Aorta (tissue), 5 donors: ENCODE results near the gene HRCT1. TPM values are rescaled to one million over a fixed set of nuclear protein-coding genes. Genes with fewer than 3 reads are reported as not detected.
"Not testable (repeated sequence)": the region's sequence is repeated elsewhere in the genome, so short reads cannot be mapped to it uniquely, and the experiment has no call there.

ENCODE experiments used
- ATAC-seq: fragments of 200-7000 bp; cut with Tn5 transposase; one replicate; pipeline ENCODE4 v1.9.1; 2022; ENCODE audit warnings: moderate library complexity; ENCODE audit not compliant: low FRiP score
- DNase-seq, 2 donors: peaks; one replicate each; pipeline ENCODE4 v3.0.0-alpha.2; 2020
- H3K27ac ChIP-seq, 2 donors: one replicate each; pipeline ENCODE4 v1.5.1; 2013; ENCODE audit warnings: low read length in 2 of 2, mild to moderate bottlenecking in 2 of 2, moderate library complexity in 2 of 2, control low read depth in 1 of 2, inconsistent platforms in 1 of 2, low read depth in 1 of 2
- H3K27me3 ChIP-seq, 2 donors: one replicate each; pipeline ENCODE4 v1.6.1; 2013; ENCODE audit warnings: control low read depth in 1 of 2, low read length in 1 of 2, mild to moderate bottlenecking in 1 of 2, moderate library complexity in 1 of 2; ENCODE audit not compliant: insufficient read depth in 2 of 2, control insufficient read depth in 1 of 2
- H3K36me3 ChIP-seq, 2 donors: one replicate each; pipeline ENCODE4 v1.6.1; 2013; ENCODE audit warnings: control low read depth in 1 of 2, low read length in 1 of 2, mild to moderate bottlenecking in 1 of 2; ENCODE audit not compliant: insufficient read depth in 2 of 2, control insufficient read depth in 1 of 2
- H3K4me1 ChIP-seq, 2 donors: one replicate each; pipeline ENCODE4 v1.6.1; 2013; ENCODE audit warnings: low read length in 2 of 2, control low read depth in 1 of 2, mild to moderate bottlenecking in 1 of 2, moderate library complexity in 1 of 2; ENCODE audit not compliant: insufficient read depth in 2 of 2, control insufficient read depth in 1 of 2
- H3K4me3 ChIP-seq, 2 donors: one replicate each; pipeline ENCODE4 v1.5.1; 2013; ENCODE audit warnings: low read length in 2 of 2, control low read depth in 1 of 2, mild to moderate bottlenecking in 1 of 2
- H3K9me3 ChIP-seq: one replicate; pipeline ENCODE4 v1.6.1; 2013; ENCODE audit warnings: mild to moderate bottlenecking, low read length; ENCODE audit not compliant: control insufficient read depth
- WGBS, 2 donors: extraction: QIAGEN DNeasy Blood & Tissue Kit; methylation state at CpG; one replicate each; pipeline ENCODE4 v1.1.7; 2013; 5-methylcytosine and 5-hydroxymethylcytosine counted together
- intact Hi-C, 2 donors: fragments of 100-400 bp; cut with DNase I; formaldehyde crosslinking; loops; one replicate each; pipeline versions ENCODE4 v1.14.2 to v1.15.0; 2022
- polyA plus RNA-seq, 2 donors: library from polyadenylated mRNA; stranded (reverse); fragments of 200-250 nt; gene quantifications; one replicate each; pipeline ENCODE4 v1.2.3, GENCODE V29; 2013
- total RNA-seq, 2 donors: library from RNA; stranded (reverse); fragmentation: NEBNext Ultra II Directional; extraction: Animal tissue kit (Norgen Biotek cat#: 25700); gene quantifications; one replicate each; pipeline ENCODE4 v1.2.1, GENCODE V29; 2021
- donor health status: healthy with polysubstance abuse.
- donor health status: Bipolar disorder and iron deficiency.
- donor health status: DM: no; HTN: no; CAD: no.
- donor health status: DM: no; HTN: no; CAD: no.
- donor health status: DM: yes; HTN: yes; CAD: no.

Gene HRCT1
- total and polyA plus RNA-seq, 4 donors: 14.2 to 25.7 (median 20.2) TPM

DNA sequence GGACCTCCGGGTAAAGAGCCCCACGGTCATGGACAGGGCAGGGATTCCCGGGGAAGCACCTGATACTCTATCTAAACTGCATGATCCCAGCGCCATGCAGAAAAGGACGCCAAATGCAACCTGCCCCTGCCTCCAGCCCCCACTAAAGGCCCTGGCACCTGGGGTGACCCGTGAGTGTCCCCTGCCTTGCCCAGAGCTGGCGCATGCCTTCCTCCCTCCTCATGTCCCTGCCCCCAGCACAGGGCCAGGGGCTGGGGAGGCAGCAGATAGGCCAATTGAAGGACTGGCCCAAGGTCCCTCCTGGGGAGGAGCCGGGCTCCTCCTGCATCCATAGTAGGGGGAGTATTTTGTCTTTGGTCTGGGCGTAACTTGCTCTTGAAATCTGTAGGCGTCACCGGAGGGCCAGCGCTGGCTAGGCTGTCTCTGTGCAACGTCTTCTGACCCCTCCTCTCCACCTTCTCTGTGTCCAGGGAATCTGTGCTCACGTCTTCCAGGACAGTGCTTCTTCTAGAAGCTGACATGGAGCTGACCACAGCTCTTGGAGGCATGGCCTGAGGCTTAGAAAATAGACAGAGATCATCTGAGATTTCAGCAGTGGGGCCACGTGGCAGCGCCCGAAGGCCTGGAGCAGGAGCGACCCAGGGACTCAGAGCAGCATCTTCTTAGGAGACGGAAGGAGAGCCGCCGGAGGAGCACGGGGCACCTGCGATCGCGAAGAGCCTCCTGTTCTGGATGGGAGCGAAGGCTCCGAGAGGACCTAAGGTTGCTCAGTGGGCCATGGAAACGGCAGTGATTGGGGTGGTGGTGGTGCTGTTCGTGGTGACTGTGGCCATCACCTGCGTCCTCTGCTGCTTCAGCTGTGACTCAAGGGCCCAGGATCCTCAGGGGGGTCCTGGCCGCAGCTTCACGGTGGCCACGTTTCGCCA, 3.9 kb downstream of the HRCT1 start:
- ATAC-seq (no peak), DNase-seq (no peak)
- peaks cover 0 to 12% of the 10 kb centered on the region in 2 donors for H3K4me1 ChIP-seq
- peak overlapping the region; percentile 88 to 95 for H3K27ac ChIP-seq
- H3K9me3 ChIP-seq: no peaks in the 10 kb centered on the region
- no peaks in the 10 kb centered on the region for H3K36me3 ChIP-seq
- no peak overlapping the region for H3K4me3 ChIP-seq
- no peaks in the 10 kb centered on the region for H3K27me3 ChIP-seq
- 93 to 94% methylated on average over 33 to 34 of the region's 34 CpGs for WGBS, 2 donors
- intact Hi-C loops: no loop called here

DNA sequence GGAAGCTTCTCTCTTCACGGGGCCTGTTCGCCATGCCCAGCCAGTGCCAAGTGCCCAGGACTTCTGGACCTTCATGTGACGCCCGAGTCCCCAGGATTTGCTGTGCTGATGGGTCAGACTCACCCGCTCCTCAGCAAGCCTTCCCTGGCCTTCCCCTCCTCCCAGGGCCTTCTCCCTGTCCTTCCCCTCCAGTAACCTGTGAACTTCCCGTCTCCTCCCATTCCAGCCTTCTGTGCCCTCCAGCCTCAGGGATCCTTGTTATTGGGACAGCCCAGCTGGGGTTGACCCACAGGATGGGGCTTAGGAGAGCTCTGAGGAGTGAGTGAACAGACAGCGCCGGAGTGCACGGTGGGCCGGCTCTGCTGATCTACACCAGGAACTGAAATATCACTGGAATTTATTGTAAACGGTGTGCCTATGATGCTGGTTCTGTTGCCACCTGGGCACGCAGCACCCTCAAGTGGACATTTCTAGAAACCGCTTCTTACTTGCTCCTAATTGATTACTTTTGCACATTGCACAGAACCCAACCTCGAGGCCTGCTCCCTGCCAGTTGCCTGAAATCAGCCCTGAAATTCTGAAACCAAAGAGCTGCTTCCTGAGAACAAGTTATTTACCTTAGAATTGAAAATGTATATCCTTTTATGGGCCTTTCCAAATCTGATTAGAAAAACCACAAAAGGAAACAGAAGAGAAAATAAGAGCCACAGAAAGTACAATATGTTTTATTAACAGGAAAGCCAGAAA, 4.8 kb downstream of the HRCT1 start:
- no peaks in the 10 kb centered on the region for H3K27me3 ChIP-seq
- H3K4me3 ChIP-seq: no peak overlapping the region
- DNase-seq (no peak), ATAC-seq (no peak)
- 76 to 80% methylated on average over 14 of the region's 14 CpGs for WGBS, 2 donors
- H3K36me3 ChIP-seq: no peaks in the 10 kb centered on the region
- peak overlapping the region; percentile 53 to 88 for H3K27ac ChIP-seq
- H3K9me3 ChIP-seq: no peaks in the 10 kb centered on the region
- intact Hi-C loops: no loop called here
- H3K4me1 ChIP-seq: peaks cover 0 to 12% of the 10 kb centered on the region in 2 donors

DNA sequence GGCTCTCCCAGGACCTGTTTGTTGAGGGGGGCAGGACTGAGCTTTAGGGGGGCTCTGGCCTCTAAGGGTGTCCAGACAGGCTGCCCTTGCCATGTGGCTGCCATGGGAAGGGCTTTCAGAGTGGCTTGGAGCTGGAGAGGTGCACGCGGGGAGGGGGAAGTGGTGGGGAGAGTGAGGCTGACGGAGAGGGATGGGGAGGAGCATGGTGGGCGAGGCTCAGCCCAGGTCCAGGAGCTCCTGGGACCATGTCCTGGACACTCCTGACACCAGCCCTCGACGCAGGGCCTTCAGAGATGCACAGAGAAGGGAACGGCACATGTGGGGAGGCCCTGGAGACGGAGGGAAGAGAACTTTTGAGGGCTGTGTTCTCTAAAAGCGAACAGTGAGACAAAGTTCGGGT, 5.7 kb downstream of the HRCT1 start:
- ATAC-seq (no peak), DNase-seq (no peak)
- intact Hi-C loops: no loop called here
- H3K9me3 ChIP-seq: no peaks in the 10 kb centered on the region
- no peaks in the 10 kb centered on the region for H3K27me3 ChIP-seq
- no peaks in the 10 kb centered on the region for H3K36me3 ChIP-seq
- peaks cover 0 to 12% of the 10 kb centered on the region in 2 donors for H3K4me1 ChIP-seq
- no peak overlapping the region for H3K4me3 ChIP-seq
- peak overlapping the region; percentile 11 to 26 for H3K27ac ChIP-seq
- WGBS, 2 donors: 76 to 85% methylated on average over 9 to 10 of the region's 10 CpGs

DNA sequence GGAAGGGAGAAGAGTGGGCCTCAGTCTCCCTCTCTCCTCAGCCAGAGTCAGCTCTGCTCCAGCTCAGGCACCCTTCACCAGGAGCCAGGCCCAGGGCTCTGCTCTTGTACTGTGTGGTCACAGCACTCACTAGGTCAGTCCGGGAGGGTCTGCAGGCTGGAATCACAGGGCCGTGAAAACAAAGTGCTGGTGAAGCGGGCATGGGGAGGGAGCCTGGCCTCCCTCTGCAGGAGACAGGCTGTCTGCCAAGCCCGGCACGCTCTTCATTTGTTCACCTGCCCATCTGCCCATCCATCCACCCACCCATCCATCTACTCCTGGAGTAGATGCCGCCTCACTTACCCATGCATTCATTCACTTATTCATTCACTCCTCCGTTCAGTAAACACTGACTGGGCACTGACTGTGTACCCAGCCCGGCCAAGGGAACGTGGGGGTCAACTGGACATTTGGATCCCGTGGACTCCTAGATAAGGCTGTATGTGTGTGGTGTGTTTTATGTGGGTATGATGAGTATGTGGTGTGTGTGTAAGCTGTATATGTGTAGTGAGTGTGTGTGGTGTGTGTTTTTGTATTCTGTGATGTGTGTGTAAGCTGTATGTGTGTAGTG, 6.9 kb downstream of the HRCT1 start:
- Histone ChIP-seq H3K27ac (no peak overlapping the region), H3K4me3 (no peak overlapping the region), H3K4me1 (peaks cover 0 to 12% of the 10 kb centered on the region in 2 donors), H3K27me3 (no peaks in the 10 kb centered on the region), H3K36me3 (no peaks in the 10 kb centered on the region), H3K9me3 (no peaks in the 10 kb centered on the region)
- intact Hi-C loops: no loop called here
- DNase-seq: no peak
- no peak for ATAC-seq
- 75 to 87% methylated on average over 10 of the region's 10 CpGs for WGBS, 2 donors

DNA sequence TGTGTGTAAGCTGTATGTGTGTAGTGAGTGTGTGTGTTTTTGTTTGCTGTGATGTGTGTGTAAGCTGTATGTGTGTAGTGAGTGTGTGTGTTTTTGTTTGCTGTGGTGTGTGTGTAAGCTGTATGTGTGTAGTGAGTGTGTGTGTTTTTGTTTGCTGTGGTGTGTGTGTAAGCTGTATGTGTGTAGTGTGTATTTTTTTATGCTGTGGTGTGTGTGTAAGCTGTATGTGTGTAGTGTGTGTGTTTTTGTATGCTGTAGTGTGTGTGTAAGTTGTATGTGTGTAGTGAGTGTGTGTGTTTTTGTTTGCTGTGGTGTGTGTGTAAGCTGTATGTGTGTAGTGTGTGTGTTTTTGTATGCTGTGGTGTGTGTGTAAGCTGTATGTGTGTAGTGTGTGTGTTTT, 7.4 kb downstream of the HRCT1 start:
- ATAC-seq, intact Hi-C loops, H3K27ac ChIP-seq, H3K4me1 ChIP-seq, H3K36me3 ChIP-seq, H3K4me3 ChIP-seq, DNase-seq, H3K27me3 ChIP-seq, H3K9me3 ChIP-seq: not testable (repeated sequence)

DNA sequence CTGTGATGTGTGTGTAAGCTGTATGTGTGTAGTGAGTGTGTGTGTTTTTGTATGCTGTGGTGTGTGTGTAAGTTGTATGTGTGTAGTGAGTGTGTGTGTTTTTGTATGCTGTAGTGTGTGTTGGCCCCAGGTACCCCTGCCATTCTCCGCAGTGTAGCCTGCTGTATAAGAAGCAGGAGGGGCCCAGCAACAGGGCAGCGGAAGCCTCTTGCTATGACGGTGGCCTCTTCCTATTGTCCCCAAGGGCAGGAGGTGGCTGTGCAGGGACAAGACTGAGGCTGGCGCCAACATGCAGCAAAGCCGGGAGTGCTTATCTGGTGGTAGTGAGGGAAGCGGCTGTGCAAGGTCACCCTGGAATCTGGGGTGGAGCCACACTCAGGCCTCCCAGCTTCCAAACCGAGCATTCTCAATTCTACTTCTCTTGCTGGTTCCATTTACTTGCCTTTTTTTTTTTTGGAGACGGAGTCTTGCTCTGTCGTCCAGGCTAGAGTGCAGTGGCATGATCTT, 8.4 kb downstream of the HRCT1 start:
- Histone ChIP-seq H3K36me3 (no peaks in the 10 kb centered on the region), H3K4me1 (peaks cover 1 to 3% of the 10 kb centered on the region in 2 donors), H3K27ac (peak overlapping the region in 1 of 2 donors; percentile 84), H3K27me3 (no peaks in the 10 kb centered on the region), H3K9me3 (no peaks in the 10 kb centered on the region), H3K4me3 (no peak overlapping the region)
- WGBS, 2 donors: 20 to 23% methylated on average over 9 of the region's 9 CpGs
- peak; percentile 73 to 79 for DNase-seq
- ATAC-seq: peak; percentile 34
- intact Hi-C loops: no loop called here

DNA sequence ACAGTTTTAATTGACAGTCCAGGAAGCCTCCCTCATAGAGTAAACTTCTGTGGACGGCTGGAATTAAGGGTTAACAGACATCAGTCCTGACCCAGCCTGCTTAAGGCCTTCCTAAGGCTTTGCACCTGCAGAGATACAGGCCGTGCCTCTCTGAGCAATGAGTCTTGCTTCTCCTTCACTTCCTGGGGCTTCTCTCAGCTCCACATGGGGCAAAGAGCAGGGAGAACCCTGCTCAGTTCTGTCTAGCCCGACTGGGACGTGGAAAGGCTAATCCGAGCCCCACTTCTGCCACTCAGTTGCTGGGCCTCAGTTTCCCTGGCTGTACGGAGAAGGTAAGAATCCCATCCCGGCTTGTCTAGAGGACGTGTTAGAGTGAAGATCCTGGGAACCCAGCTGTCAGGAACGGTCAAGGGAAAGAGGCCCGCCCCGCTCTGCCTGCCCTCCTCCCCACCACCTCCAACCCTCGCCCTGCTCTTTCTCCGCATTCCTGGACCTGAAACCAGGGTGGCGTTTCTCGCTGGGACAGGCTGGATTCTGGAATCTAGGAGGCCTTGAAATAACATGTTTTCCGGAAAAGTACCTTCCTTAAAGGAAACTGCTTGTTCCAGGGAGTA, 9.8 kb downstream of the HRCT1 start:
- peaks cover 0 to 3% of the 10 kb centered on the region in 2 donors for H3K4me1 ChIP-seq
- no peak for ATAC-seq
- WGBS, 2 donors: 80 to 83% methylated on average over 16 of the region's 16 CpGs
- H3K27me3 ChIP-seq: no peaks in the 10 kb centered on the region
- H3K36me3 ChIP-seq: no peaks in the 10 kb centered on the region
- DNase-seq: no peak
- H3K9me3 ChIP-seq: no peaks in the 10 kb centered on the region
- H3K4me3 ChIP-seq: no peak overlapping the region
- peak overlapping the region in 1 of 2 donors; percentile 39 for H3K27ac ChIP-seq
- intact Hi-C loops: no loop called here

DNA sequence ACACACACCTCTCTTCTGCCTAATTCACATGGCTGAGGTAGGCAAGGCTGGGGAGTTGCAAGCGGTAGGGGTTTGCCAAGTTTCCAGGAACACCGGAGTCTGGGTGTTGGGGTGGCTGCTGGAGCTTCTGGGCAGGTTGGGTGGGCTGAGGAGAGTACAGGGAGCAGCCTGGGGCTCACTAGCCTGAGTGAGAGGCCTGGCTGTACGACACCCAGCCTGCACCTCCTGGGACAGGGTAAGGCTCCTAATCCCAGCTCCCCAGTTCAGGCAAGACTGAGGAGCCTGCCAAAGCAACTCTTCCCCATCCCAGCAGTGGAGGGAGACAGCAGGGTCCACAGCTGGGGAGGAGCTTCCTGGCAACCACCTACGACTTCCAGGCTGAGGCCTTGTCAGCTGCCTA, 11.3 kb downstream of the HRCT1 start:
- 78 to 80% methylated on average over 4 of the region's 4 CpGs for WGBS, 2 donors
- no peaks in the 10 kb centered on the region for H3K9me3 ChIP-seq
- no peaks in the 10 kb centered on the region for H3K27me3 ChIP-seq
- H3K4me3 ChIP-seq: no peak overlapping the region
- intact Hi-C loops: no loop called here
- H3K36me3 ChIP-seq: no peaks in the 10 kb centered on the region
- H3K4me1 ChIP-seq: peaks cover 0 to 3% of the 10 kb centered on the region in 2 donors
- ATAC-seq (no peak), DNase-seq (no peak)
- H3K27ac ChIP-seq: peak overlapping the region in 1 of 2 donors; percentile 29
